ENCODE measurements around the gene KIF1A. TPM values are rescaled to one million over a fixed set of nuclear protein-coding genes. Genes with fewer than 3 reads are reported as not detected.

The KIF1A gene
- total and polyA plus RNA-seq, 2 donors (not counting 3 experiments of a cell fraction or from before 2014, with no cell fraction given): 0.11 to 0.64 TPM

DNA sequence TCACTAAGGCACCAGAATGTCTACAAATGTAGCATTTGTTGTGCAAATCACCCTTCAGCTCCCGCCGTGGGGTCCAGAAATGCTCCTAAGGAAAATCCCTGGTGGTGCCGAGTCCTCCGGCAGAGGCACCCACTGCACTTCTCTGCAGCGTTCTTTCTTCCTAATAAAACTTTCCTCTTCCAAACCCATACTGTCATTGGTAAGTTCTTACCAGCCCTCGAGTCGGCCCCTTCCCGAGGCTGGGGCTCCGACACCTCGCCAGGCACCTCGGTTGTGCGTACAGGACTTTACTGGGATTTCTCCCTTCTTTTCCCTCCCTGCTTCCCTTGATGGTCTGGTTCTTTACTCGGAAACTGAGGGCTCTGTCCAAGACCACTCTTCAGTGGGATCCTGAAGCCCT is 38.3 kb upstream of the KIF1A start:
- H3K4me1 ChIP-seq (ENCODE audit: control insufficient read depth, extremely low read depth, insufficient read depth, low read length): no peaks in the 10 kb centered on the region
- no peak overlapping the region for H3K27ac ChIP-seq (ENCODE audit: insufficient read depth, low read depth, low read length)
- BruUV-seq (replicated peaks): no TSS peak

More for the DNA sequence above, 38.3 kb upstream of the KIF1A start:
- DNase-seq (ENCODE audit: low read depth, low spot score) (no peak), FAIRE-seq (no peak)
- no peak overlapping the region for H3K9ac ChIP-seq (replicated peaks; ENCODE audit: extremely low read depth, insufficient read depth, low read length)
- no peaks in the 10 kb centered on the region for H3K79me2 ChIP-seq (ENCODE audit: control insufficient read depth, insufficient read depth, low read length)
- dilution Hi-C loops (cut with MboI; ENCODE audit: extremely low pct_ligation_motif_present, low sequenced_read_pairs) (no loop called here), intact Hi-C loops (cut with micrococcal nuclease) (loop anchor here (10.0 kb wide), 2 partner anchors 286 to 456 kb away; partner anchors contain the start of genes HDLBP, PASK and SEPTIN2)
- ChIA-PET POLR2A (no interaction called here), CTCF (interaction anchor here (1.1 to 1.6 kb wide), 4 partner anchors 18 to 220 kb away, joined by 4 to 8 read pairs (median 4); no protein-coding TSS in a partner anchor)
- TF ChIP-seq, protein P1, sequence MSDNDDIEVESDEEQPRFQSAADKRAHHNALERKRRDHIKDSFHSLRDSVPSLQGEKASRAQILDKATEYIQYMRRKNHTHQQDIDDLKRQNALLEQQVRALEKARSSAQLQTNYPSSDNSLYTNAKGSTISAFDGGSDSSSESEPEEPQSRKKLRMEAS (IDR thresholded peaks at IDR 0.05; ENCODE audit: insufficient read depth, insufficient read length): no peak
- TF ChIP-seq GATA2 (IDR thresholded peaks at IDR 0.05; ENCODE audit: insufficient read depth, insufficient read length, low read depth, low read length) (no peak), EZH2 (IDR thresholded peaks at IDR 0.05; ENCODE audit: borderline replicate concordance, low read depth, low read length, severe bottlenecking) (no peak), POLR2AphosphoS5 (IDR thresholded peaks at IDR 0.05; ENCODE audit: insufficient read depth, low read depth, low read length) (no peak), FOS (IDR thresholded peaks at IDR 0.05; ENCODE audit: borderline replicate concordance, insufficient read depth, low read length) (no peak), MYC (IDR thresholded peaks at IDR 0.05; ENCODE audit: low read depth, low read length) (no peak), JUN (IDR thresholded peaks at IDR 0.05; ENCODE audit: borderline replicate concordance, insufficient read depth, insufficient read length, low read depth) (no peak), POLR2A (IDR thresholded peaks at IDR 0.05; ENCODE audit: low read depth, low read length) (no peak)
- TF ChIP-seq, protein P2, sequence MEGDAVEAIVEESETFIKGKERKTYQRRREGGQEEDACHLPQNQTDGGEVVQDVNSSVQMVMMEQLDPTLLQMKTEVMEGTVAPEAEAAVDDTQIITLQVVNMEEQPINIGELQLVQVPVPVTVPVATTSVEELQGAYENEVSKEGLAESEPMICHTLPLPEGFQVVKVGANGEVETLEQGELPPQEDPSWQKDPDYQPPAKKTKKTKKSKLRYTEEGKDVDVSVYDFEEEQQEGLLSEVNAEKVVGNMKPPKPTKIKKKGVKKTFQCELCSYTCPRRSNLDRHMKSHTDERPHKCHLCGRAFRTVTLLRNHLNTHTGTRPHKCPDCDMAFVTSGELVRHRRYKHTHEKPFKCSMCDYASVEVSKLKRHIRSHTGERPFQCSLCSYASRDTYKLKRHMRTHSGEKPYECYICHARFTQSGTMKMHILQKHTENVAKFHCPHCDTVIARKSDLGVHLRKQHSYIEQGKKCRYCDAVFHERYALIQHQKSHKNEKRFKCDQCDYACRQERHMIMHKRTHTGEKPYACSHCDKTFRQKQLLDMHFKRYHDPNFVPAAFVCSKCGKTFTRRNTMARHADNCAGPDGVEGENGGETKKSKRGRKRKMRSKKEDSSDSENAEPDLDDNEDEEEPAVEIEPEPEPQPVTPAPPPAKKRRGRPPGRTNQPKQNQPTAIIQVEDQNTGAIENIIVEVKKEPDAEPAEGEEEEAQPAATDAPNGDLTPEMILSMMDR (IDR thresholded peaks at IDR 0.05; ENCODE audit: extremely low read depth in 1 of 2, insufficient read depth in 1 of 2, low read depth in 1 of 2, low read length in 2 of 2): no peak
- H3K9me1 ChIP-seq (replicated peaks; ENCODE audit: control insufficient read depth, extremely low read depth, insufficient read depth, low read length): no peaks in the 10 kb centered on the region
- peaks cover 0 to 2% of the 10 kb centered on the region in 2 experiments for H3K27me3 ChIP-seq (ENCODE audit: control insufficient read depth in 2 of 2, insufficient read depth in 2 of 2, low read length in 2 of 2)
- no peak overlapping the region for H3K4me3 ChIP-seq (replicated peaks in 1 of 3; ENCODE audit: insufficient read depth in 1 of 3, low read depth in 1 of 3, low read length in 3 of 3)
- H3K9me3 ChIP-seq (replicated peaks; ENCODE audit: control insufficient read depth, insufficient read depth, low read length): no peaks in the 10 kb centered on the region
- no peaks in the 10 kb centered on the region for H3K36me3 ChIP-seq (ENCODE audit: control insufficient read depth in 2 of 2, extremely low read depth in 1 of 2, insufficient read depth in 2 of 2, low read length in 2 of 2)
- no peak overlapping the region for H2AFZ ChIP-seq (ENCODE audit: low read depth, low read length)
- H4K20me1 ChIP-seq (replicated peaks; ENCODE audit: control insufficient read depth, extremely low read depth, insufficient read depth, low read length): no peaks in the 10 kb centered on the region
- H3K4me2 ChIP-seq (ENCODE audit: insufficient read depth, low read length): no peak overlapping the region

Measured in endothelial cell of umbilical vein (primary cell).